HUES6 (cell line): ENCODE results near the gene STKLD1.
A peak's percentile ranks its signal among the peaks of the same experiment; 100 is the strongest.
"Not testable (repeated sequence)": the region's sequence is repeated elsewhere in the genome, so short reads cannot be mapped to it uniquely, and the experiment has no call there.

Source experiments
- H3K27ac ChIP-seq: 2 replicates; pipeline ENCODE4 v1.7.0; 2013; ENCODE audit warnings: low read depth, mild to moderate bottlenecking, low read length, inconsistent platforms
- H3K27me3 ChIP-seq: 2 replicates; pipeline ENCODE4 v1.6.1; 2013; ENCODE audit warnings: low read length; ENCODE audit not compliant: control insufficient read depth, insufficient read depth
- H3K36me3 ChIP-seq: 2 replicates; pipeline ENCODE4 v1.6.1; 2013; ENCODE audit warnings: low read length; ENCODE audit not compliant: control insufficient read depth, insufficient read depth
- H3K4me1 ChIP-seq: 2 replicates; pipeline ENCODE4 v1.6.1; 2013; ENCODE audit warnings: low read length; ENCODE audit not compliant: control insufficient read depth, insufficient read depth
- H3K4me3 ChIP-seq: 2 replicates; pipeline ENCODE4 v1.5.1; 2013; ENCODE audit warnings: low read depth, low read length
- H3K9ac ChIP-seq: one replicate; pipeline ENCODE4 v1.6.1; 2013; ENCODE audit warnings: mild to moderate bottlenecking, low read length
- H3K9me3 ChIP-seq: 2 replicates; pipeline ENCODE4 v1.6.1; 2013; ENCODE audit warnings: low read depth, low read length; ENCODE audit not compliant: control insufficient read depth, insufficient read depth

The STKLD1 gene

DNA sequence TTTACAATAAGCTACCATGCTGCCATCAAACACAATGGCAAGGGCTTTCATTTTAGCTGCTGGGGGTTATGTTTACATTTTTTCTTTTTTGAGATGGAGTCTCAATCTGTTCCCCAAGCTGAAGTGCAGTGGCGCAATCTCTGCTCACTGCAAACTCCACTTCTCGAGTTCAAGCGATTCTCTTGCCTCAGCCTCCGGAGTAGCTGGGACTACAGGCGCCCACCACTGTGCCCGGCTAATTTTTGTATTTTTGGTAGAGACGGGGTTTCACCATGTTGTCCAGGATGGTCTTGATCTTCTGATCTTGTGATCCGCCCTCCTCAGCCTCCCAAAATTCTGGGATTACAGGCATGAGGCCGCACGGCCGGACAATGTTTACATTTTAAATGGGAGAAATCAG is 41.3 kb upstream of the STKLD1 start:
- H3K4me3 ChIP-seq, result peak overlapping the region; percentile 79
- H3K36me3 ChIP-seq, result peaks cover 63% of the 10 kb centered on the region
- not testable (repeated sequence) for H3K27me3 ChIP-seq, H3K9me3 ChIP-seq
- peak overlapping the region; percentile 94 for H3K9ac ChIP-seq
- H3K4me1 ChIP-seq, result peaks cover 17% of the 10 kb centered on the region
- peak overlapping the region; percentile 89; the same call in 1 of the 2 replicates for H3K27ac ChIP-seq

DNA sequence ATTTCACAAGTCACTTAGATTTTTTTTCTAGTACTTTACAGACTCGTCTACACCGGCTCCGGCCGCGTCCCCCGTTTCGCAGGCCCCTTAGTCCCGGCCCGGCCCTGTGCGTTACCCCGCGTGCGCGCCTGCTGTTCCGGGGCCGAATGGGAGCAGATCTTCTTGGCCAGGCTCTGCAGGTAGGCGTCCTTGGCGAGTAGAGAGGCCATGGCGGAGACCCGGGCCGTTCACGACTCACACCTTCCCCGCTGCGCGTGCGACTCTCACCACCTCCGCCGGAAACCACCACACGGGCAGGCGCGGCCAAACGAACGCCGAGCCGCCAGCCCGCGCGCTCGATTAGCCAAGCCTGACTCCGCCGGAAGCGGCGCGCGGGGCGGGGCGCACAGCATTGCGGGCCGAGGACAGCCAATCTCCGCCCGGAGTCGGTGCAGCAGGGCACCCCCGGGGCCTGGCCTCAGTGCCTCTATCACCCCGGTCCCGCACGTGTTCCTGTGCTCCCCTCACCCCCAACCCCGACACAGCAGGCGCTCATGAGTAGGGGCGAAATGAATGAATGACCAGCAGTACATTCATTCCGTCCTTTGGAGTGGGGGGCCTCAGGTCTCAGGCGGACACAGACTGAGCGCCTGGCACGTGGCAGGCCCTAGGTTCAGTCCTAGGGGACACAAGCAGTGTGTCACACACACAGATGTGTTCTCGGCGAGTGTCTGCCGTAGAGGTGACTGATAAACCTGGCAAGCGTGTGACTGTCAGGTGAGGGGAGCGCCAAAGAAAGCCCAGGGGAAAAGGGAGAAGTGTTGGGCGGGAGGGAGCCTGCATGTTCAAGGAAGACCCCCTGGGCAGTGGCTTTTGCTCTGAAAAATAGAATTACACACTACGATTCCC is 40.0 kb upstream of the STKLD1 start, which contains the start of gene SURF6:
SURF6 (minus strand) TSS at position 265 of the 888 bp plus-strand sequence; CDS start at position 209, 56 bp downstream.
- Histone ChIP-seq H3K4me3 (peak within 1 kb of the TSS; percentile 79), H3K27ac (peak within 1 kb of the TSS; percentile 89), H3K27me3 (no peaks in the 10 kb centered on the region), H3K4me1 (peaks cover 17% of the 10 kb centered on the region), H3K9me3 (no peaks in the 10 kb centered on the region), H3K9ac (peak within 1 kb of the TSS; percentile 94), H3K36me3 (peaks cover 63% of the 10 kb centered on the region)

DNA sequence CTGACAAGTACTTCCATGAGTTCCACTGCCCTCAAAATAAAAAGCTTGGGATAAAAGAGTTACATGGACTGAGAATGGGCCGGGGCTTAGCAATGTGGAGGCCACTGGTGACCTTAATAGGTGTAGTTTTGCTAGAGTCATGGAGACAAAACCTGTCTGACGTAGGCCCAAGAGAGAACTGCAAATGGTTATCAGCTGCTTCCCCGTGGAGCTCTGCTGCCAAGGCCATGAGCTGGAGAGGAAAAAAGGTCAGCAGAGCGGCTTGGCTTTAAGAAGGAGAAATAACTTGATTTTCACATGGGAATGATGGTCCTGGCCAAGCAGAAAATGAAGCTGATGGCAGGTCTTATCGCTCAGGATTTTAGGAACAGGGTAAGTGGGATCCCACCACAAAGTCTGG is 36.5 kb upstream of the STKLD1 start:
- Histone ChIP-seq H3K9ac (no peak overlapping the region), H3K36me3 (peaks cover 63% of the 10 kb centered on the region), H3K27ac (no peak overlapping the region), H3K4me3 (no peak overlapping the region), H3K4me1 (peaks cover 8% of the 10 kb centered on the region), H3K27me3 (no peaks in the 10 kb centered on the region), H3K9me3 (no peaks in the 10 kb centered on the region)

DNA sequence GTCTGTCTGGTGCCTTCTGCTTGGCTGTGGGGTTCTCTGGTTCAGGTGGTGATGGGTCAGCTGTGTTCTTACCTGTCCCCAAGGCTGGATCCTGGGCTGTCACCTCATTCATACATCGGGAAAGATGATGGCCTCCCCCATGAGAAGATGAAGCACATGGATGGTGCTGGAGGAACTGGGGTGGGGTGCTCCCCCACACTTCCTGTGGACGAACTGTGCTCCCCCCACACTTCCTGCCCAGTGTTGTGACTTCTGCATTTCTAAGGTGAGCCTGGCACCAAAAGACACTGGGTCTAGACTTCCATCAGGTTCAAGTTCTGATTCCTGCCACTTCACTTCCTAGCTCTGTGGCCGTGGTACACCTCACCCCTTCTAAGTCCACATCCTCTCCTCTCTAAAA is 35.9 kb upstream of the STKLD1 start:
- H3K27ac ChIP-seq, result no peak overlapping the region
- H3K4me1 ChIP-seq, result peaks cover 6% of the 10 kb centered on the region; the same call in 1 of the 2 replicates
- H3K4me3 ChIP-seq, result no peak overlapping the region
- no peaks in the 10 kb centered on the region for H3K27me3 ChIP-seq
- H3K36me3 ChIP-seq, result peaks cover 67% of the 10 kb centered on the region
- H3K9me3 ChIP-seq, result no peaks in the 10 kb centered on the region
- no peak overlapping the region for H3K9ac ChIP-seq

DNA sequence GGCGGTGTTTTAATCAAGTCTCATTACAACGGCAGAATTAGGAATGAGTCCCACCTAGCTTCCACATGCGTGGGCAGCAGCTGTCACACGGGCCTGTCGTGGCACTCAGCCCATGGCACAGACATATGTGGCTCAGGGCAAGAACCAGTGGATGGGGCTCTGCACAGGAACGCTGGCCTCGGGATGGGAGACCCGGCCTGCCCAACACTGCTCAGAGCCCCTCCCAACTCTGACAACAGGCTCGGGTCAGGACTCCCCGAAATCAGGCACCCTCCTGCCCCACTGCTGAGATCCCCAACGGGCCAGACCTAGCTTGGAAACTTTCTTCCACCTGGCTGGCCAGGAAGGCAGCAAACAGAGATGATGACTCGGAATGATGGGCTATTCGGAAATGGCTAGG is 35.2 kb upstream of the STKLD1 start:
- H3K27ac ChIP-seq, result no peak overlapping the region
- no peak overlapping the region for H3K4me3 ChIP-seq
- no peaks in the 10 kb centered on the region for H3K9me3 ChIP-seq
- H3K4me1 ChIP-seq, result peaks cover 6% of the 10 kb centered on the region; the same call in 1 of the 2 replicates
- no peaks in the 10 kb centered on the region for H3K27me3 ChIP-seq
- peaks cover 74% of the 10 kb centered on the region for H3K36me3 ChIP-seq
- no peak overlapping the region for H3K9ac ChIP-seq

DNA sequence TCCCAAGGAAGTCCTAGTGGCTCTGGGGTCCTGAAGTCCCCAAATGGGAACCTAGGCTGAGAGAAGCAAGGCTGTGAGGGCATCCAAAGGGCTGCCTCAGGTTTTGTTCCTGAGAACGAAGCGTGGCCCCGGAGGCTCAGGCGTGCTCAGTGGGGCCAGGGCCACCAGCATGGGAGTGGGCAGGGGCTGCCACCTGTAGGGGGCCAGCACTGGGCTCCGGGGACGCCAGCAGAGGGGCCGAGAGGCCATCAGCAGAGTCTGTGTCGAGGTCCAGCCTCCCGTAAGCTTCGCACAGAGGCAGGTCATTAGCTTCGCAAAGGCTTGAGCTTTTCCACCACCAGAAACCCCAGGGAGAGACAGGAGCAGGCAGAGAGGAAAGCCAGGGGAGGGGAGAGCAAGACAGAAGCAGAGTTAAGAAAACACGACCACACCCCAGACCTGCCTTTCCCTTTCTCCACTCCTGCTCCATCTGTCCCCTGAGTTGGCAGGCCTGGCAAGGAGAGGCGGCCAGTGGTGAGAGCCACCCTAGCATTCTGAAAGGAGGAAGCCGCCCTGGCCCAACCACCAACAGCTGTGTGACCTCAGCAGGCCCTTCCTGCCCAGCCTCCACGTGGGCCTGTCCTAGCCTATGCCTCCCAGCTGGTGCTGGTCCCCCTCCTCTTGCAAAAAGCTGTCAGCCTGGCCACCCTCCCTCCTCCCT is 34.6 kb upstream of the STKLD1 start:
- Histone ChIP-seq H3K27ac (no peak overlapping the region), H3K4me3 (no peak overlapping the region), H3K4me1 (peaks cover 8% of the 10 kb centered on the region), H3K27me3 (no peaks in the 10 kb centered on the region), H3K9ac (no peak overlapping the region), H3K9me3 (no peaks in the 10 kb centered on the region), H3K36me3 (peaks cover 78% of the 10 kb centered on the region)

DNA sequence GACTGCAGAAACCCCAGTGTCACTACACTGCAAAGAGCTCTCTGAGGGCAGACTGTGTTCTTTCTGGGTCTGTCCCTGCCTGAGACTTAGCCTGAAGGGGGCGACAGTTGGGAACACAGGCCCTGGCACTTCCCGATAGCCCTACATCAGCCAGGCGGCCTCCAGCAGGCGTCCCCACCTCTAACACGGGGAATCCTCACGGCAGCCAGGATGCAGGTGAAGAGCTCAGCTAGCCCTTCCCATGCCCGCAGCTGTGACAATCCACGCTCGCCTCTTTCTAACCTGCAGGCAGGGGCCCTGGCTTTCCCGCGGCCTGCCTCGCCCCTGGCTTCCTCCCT is 34.1 kb upstream of the STKLD1 start:
- H3K27ac ChIP-seq, result no peak overlapping the region

DNA sequence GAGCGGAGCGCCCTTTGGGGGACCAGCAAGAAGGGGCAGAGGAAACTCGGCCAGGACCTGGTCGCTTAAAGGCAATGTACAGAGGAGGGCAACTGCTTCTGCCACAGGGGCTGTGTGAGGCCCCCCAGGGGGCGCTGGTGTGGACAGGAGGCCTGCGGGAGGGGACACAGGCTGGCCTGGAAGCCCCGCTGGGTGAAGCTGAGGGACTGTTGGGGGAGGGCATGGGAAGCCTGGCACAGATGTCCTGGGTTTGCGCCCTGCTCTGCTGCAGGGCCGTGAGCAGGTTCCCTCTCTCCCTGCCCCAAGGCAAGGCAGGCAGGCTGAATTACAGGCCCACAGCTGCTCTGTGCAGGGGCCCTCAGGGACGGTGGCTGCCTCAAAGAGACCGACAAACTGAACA is 33.6 kb upstream of the STKLD1 start:
- no peak overlapping the region for H3K27ac ChIP-seq

More for the DNA sequence above, 34.1 kb upstream of the STKLD1 start:
- H3K9ac ChIP-seq, result no peak overlapping the region
- H3K36me3 ChIP-seq, result peaks cover 78% of the 10 kb centered on the region
- H3K27me3 ChIP-seq, result no peaks in the 10 kb centered on the region
- peaks cover 10% of the 10 kb centered on the region; the same call in 1 of the 2 replicates for H3K4me1 ChIP-seq
- no peak overlapping the region for H3K4me3 ChIP-seq
- H3K9me3 ChIP-seq, result no peaks in the 10 kb centered on the region

DNA sequence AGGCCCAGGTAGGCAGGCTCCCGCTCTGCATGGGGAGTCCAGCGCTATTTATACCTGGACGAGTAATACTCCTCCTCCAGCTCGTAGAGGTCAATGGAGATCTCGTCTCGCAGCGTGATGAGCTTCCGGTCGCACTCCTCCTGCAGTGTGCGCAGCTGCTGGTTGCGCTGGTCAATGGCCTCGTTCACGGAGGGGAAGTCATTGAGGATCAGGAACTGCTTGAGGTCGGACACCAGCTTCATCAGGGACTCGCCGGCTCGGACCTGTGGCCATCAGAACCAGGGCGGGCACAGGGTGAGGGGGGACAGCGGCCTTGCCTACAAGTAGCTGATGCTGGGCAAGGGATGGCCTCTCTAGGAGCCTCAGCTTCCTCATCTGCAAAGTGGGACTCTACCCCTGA is 32.1 kb upstream of the STKLD1 start:
- no peak overlapping the region for H3K9ac ChIP-seq
- no peak overlapping the region for H3K27ac ChIP-seq
- H3K9me3 ChIP-seq, result no peaks in the 10 kb centered on the region
- H3K27me3 ChIP-seq, result no peaks in the 10 kb centered on the region
- no peak overlapping the region for H3K4me3 ChIP-seq
- H3K4me1 ChIP-seq, result peaks cover 12% of the 10 kb centered on the region; the same call in 1 of the 2 replicates
- H3K36me3 ChIP-seq, result peaks cover 82% of the 10 kb centered on the region

More for the DNA sequence above, 33.6 kb upstream of the STKLD1 start:
- H3K4me1 ChIP-seq, result peaks cover 10% of the 10 kb centered on the region; the same call in 1 of the 2 replicates
- peaks cover 78% of the 10 kb centered on the region for H3K36me3 ChIP-seq
- no peak overlapping the region for H3K4me3 ChIP-seq
- H3K27me3 ChIP-seq, result no peaks in the 10 kb centered on the region
- H3K9ac ChIP-seq, result no peak overlapping the region
- H3K9me3 ChIP-seq, result no peaks in the 10 kb centered on the region

DNA sequence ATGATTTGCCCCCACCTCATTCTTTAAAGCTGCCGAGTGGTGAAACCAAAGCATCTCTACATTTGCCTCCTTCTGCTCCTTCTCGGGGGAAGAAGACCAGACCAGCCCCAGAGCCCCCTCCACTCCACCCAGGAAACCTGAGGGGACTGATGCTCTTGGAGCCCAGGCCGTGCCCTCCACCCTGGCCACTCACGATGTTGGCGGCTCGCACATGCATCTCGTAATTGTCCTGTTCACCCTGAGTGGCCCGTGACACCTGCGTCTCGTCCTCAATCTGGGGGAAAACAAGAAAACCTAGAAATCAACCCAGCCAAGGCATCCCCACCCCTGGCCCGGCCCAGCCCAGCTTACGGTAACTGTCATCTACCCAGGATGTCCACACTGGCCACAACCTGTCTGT is 31.2 kb upstream of the STKLD1 start:
- no peaks in the 10 kb centered on the region for H3K9me3 ChIP-seq
- no peak overlapping the region for H3K4me3 ChIP-seq
- peaks cover 15% of the 10 kb centered on the region; the same call in 1 of the 2 replicates for H3K4me1 ChIP-seq
- no peaks in the 10 kb centered on the region for H3K27me3 ChIP-seq
- no peak overlapping the region for H3K9ac ChIP-seq
- H3K27ac ChIP-seq, result no peak overlapping the region
- H3K36me3 ChIP-seq, result peaks cover 82% of the 10 kb centered on the region

DNA sequence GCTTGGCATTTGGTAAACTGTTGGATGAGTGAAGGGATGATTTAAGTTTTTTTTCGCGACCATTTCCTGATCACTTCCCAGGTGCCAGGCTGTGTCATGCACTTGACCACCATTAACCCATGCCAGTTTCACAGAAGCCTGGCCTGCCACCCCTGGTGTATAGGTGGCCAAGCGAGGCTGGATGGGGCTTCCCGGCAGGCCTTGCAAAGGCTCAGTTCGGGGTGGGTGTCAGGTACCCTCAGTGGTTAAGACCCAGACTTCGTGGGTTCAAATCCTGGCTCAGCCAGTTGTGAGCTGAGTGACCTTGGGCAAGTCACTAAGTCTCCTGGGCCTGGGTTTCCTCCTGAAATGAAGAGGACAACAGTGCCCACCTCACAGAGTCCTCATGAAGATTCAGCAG is 30.6 kb upstream of the STKLD1 start:
- H3K9me3 ChIP-seq, result no peaks in the 10 kb centered on the region
- H3K36me3 ChIP-seq, result peaks cover 82% of the 10 kb centered on the region
- no peak overlapping the region for H3K4me3 ChIP-seq
- no peak overlapping the region for H3K9ac ChIP-seq
- no peaks in the 10 kb centered on the region for H3K27me3 ChIP-seq
- peaks cover 15% of the 10 kb centered on the region; the same call in 1 of the 2 replicates for H3K4me1 ChIP-seq
- H3K27ac ChIP-seq, result no peak overlapping the region
